ENCODE results near the gene APLP1.
"Not testable (repeated sequence)": the region's sequence is repeated elsewhere in the genome, so short reads cannot be mapped to it uniquely, and the experiment has no call there.

Gene APLP1

DNA sequence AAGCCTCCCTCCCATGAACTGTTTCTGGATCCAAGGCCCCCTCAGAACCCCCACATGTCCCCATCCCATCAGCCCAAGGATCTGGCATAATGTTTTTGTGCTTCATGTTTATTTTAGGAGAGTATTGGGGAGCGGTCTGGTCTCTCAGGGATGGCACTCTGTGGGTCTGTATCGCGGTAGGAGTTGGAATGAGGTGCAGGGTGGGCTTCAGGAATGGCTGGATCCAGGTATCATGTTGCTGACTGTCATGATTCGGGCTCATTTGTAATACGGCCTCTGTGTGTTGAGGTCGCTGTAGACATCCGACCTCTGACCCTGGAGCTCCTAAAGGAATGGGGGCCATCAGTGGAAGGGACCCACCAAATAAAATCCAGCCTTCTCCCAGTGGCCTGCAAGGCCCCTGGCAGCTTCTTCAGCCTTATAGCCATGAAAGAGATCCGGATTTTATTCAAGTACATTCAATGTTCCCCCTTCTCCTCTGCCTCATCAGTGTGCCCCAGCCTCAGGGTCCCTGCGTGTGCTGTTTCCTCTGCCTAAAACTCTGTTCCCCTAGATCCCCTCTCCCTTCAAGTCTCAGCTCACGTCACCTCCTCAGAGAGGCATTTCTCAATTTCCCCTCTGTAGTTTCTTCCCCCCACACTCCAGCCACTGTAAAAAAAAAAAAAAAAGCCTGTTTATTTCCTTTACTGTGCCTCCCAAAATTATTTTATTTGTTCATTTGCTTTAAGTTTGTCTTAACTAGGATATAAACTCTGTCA is 36.1 kb downstream of the APLP1 start:
- no peak for DNase-seq (ENCODE audit: low spot score)

- DNase-seq (ENCODE audit: low spot score): no peak
Observed at GRCh38 chr19:35905178-35905727, 36.9 kb downstream of the APLP1 start.

DNA sequence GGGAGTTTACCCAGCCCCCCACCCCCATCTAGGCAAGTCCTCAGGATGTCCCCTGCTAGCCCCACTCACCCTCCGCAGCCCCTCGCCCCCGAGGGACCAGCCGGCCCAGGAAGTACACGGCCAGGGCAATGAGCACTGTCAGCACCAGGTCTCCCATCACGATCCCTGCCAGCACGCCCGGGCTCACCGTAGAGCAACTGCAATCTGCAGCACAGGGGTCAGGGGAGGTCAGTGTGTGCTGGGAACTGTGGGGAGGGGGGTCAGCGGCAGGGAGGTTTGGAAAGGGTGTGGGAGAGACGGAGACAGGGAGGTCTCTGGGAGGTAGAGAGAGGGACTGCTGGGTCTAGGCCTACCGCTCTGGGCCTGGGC is 39.0 kb downstream of the APLP1 start:
- DNase-seq (ENCODE audit: low spot score): no peak

DNA sequence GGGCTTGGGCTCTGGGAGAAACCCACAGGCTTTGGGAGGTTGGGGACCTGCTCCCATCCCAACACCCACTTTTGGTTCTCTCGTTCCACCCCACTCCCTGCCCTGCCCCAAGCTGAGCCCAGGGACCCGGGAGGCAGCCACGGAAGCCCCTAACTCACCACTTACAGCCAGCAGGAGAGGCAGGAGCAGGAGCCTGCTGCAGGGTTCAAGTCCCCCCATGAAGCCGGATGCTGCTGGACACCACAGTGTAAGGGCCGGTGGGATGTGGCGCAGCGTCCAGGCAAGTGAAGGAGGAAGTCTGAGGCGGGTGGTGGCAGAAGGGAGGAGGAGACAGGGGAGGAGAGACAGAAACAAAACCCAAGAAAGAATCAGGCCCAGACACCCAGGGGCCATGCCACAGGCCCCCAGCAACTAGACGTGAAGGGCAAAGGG is 39.7 kb downstream of the APLP1 start, which contains the start of gene TYROBP:
TSS of gene TYROBP (minus strand) at position 286 of the 432 bp plus-strand sequence. CDS start at position 219, 67 bp downstream.
- DNase-seq (ENCODE audit: low spot score): no peak

- no peak for DNase-seq (ENCODE audit: low spot score)
Observed at GRCh38 chr19:35908973-35909683, 40.8 kb downstream of the APLP1 start.

GRCh38 chr19:35909684-35910035 is 41.3 kb downstream of the APLP1 start:
- DNase-seq (ENCODE audit: low spot score): no peak

DNA sequence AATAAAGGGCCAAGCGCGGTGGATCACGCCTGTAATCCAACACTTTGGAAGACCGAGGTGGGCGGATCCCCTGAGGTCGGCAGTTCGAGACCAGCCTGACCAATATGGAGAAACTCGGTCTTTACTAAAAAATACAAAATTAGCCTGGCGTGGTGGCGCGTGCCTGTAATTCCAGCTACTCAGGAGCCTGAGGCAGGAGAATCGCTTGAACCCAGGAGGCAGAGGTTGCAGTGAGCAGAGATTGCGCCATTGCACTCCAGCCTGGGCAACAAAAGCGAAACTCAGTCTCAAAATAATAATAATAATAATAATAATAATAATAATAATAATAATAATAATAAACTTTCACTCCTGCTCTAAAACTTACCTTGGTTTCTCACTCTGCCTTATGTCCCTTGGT is 42.0 kb downstream of the APLP1 start:
- DNase-seq (ENCODE audit: low spot score): not testable (repeated sequence)

DNA sequence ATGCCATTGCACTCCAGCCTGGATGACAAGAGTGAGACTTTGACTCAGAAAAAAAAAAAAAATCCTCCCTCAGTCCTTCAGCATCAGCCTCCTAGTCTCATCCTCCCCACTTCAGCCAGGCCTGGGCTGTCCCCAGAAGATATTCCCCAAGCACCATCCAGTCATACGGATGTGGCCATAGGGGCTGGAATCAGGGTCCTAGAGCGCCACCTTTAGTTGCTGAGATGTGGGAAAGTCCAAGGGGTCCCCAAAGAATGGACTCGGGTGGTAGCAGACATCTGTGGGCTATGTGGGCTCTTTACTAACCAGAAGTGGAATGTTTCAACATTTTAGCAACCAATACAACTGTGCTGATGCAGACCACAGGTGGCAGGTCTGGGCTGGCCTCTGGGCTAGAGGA is 42.8 kb downstream of the APLP1 start:
- DNase-seq (ENCODE audit: low spot score): no peak

- DNase-seq (ENCODE audit: low spot score): no peak
Observed at GRCh38 chr19:35911790-35912189, 43.4 kb downstream of the APLP1 start.

GRCh38 chr19:35913589-35913988 is 45.2 kb downstream of the APLP1 start:
- DNase-seq (ENCODE audit: low spot score): no peak

DNA sequence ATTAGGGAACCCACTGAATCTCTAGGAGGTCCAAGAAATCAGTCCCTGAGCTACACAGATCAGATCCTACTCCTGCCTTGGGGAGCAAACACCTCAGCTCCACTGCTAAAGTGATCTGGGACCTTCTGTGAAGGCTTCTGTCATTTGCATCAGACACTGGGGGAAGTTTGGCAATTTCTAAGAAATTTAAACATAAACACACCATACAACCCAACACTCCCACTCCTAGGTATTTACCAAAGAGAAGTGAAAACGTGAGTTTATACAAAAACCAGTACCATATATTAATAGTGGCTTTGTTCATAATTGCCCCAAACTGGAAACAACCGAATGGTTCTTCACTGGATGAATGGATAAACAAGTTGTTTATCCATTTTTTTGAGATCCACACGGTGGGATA is 47.1 kb downstream of the APLP1 start:
- DNase-seq (ENCODE audit: low spot score): no peak

GRCh38 chr19:35919306-35919705 is 50.9 kb downstream of the APLP1 start:
- DNase-seq (ENCODE audit: low spot score): no peak

DNA sequence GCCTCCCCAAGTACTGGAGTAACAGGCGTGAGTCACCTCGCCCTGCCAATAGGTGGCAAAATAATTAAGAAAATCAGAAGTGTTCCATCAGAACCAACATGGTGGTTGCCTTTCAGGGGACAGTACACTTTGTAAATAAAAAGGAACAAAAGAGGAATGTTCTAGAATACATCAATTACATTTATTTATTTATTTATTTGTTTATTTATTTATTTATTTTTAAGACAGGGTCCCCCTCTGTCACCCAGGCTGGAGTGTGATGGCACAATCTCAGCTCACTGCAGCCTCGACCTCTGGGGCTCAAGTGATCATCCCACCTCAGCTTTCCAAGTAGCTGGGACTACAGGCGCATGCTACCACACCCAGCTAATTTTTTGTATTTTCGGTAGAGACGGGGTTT is 52.6 kb downstream of the APLP1 start:
- DNase-seq (ENCODE audit: low spot score): no peak

- no peak for DNase-seq (ENCODE audit: low spot score)
Observed at GRCh38 chr19:35925501-35925900, 57.1 kb downstream of the APLP1 start.

DNA sequence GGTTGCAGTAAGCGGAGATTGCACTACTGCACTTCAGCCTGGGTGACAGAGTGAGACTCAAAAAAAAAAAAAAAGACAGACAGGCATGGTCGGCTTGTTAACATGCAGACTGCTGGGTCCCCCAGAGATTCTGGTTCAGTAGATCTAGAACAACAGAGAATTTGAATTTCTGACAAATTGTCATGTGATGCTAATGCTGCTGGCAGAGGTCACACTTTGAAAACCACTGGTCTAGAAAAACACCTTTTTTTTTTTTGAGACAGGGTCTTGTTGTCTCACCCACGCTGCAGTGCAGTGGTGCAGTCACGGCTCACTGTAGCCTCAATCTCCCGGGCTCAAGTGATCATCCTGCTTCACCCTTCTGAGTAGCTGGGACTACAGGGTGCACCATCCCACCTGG is 60.1 kb downstream of the APLP1 start:
- no peak for DNase-seq (ENCODE audit: low spot score)
